ENCODE results near the gene TBC1D14. TPM values are rescaled to one million over a fixed set of nuclear protein-coding genes. Genes with fewer than 3 reads are reported as not detected.

Gene TBC1D14
- total and polyA plus RNA-seq, 2 of the 8 experiments (the other 6 are each of a cell fraction or from before 2014, with no cell fraction given), result 45.6 to 48.2 TPM

DNA sequence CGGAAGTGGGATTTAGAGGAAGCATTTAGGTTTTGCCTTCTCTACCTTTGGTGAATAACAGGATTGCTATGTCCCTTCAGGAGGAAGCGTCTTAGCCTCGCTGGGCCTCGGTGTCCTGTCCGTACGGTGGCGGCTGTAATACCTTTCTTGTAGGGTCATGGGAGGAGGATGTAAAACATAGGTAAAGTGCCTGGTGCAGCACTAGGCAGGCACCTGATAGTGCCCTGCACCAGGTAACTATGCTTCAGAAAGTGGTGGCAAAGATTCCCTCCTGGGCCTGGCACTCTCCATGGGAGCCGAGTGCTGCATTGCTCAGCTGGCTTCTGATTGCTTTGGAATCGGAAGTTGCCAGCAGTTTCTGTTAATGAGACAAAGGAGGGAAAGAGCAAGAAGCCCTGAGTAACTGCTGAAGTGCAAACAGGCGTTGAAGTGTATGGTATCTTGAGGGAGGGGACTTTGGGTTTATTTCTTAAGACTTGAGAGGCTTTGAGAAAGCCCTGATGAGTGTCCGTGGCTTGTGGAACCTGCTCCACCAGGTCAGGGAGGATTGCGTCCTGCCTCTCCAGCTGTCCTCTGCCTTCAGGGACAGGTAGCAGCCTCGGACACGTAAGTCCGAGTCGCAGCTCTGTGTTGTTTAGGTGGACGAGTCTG is 45.8 kb downstream of the TBC1D14 start:
- TF ChIP-seq GTF2F1 (IDR thresholded peaks at IDR 0.05; ENCODE audit: borderline replicate concordance, low read depth, low read length), result no peak
- no peak for TF ChIP-seq TBP (IDR thresholded peaks at IDR 0.05; ENCODE audit: low read depth, low read length)
- H3K27ac ChIP-seq (ENCODE audit: low read depth, low read length), result no peak overlapping the region

More for the DNA sequence above, 45.8 kb downstream of the TBC1D14 start:
- Histone ChIP-seq H2AFZ (ENCODE audit: low read length) (no peak overlapping the region), H3K4me1 (replicated peaks in 1 of 4; ENCODE audit: control insufficient read depth in 3 of 4, insufficient read depth in 4 of 4, low read length in 3 of 4) (peaks cover 0 to 20% (median 12%) of the 10 kb centered on the region in 4 experiments; a peak in 6 of 7 replicates), H3K79me2 (ENCODE audit: control insufficient read depth in 1 of 2, insufficient read depth in 2 of 2, low read length in 2 of 2) (peaks cover 0 to 65% of the 10 kb centered on the region in 2 experiments; a peak in 2 of 4 replicates), H2AK5ac (ENCODE audit: low read depth, low read length) (peak overlapping the region; percentile 5; the same call in 1 of the 2 replicates), H3K23ac (ENCODE audit: insufficient read length) (no peak overlapping the region), H2BK15ac (ENCODE audit: low read length) (peak overlapping the region; percentile 83; the same call in 1 of the 2 replicates), H3K23me2 (ENCODE audit: low read depth, low read length) (no peaks in the 10 kb centered on the region), H3K9ac (replicated peaks in 1 of 4; ENCODE audit: extremely low read depth in 1 of 4, low read depth in 3 of 4, low read length in 3 of 4) (no peak overlapping the region), H4K8ac (ENCODE audit: extremely low read depth, insufficient read depth, low read length) (no peak overlapping the region; the same call in 1 of the 2 replicates), H3K9me3 (ENCODE audit: insufficient read depth in 2 of 2, low read depth in 1 of 2, low read length in 1 of 2) (no peaks in the 10 kb centered on the region), H4K5ac (ENCODE audit: insufficient read length, low read depth, low read length) (no peak overlapping the region), H3K4me3 (ENCODE audit: extremely low read depth in 1 of 4, insufficient read depth in 2 of 4, low read depth in 3 of 4, low read length in 4 of 4) (no peak overlapping the region), H3K79me1 (ENCODE audit: low read depth, low read length) (peaks cover 17% of the 10 kb centered on the region), H2BK120ac (replicated peaks; ENCODE audit: low read depth, low read length) (no peak overlapping the region), H2BK20ac (ENCODE audit: low read length) (no peak overlapping the region), H4K91ac (replicated peaks; ENCODE audit: insufficient read length, low read length) (no peak overlapping the region), H3K4ac (replicated peaks; ENCODE audit: insufficient read length, low read depth, low read length) (no peak overlapping the region), H2BK5ac (ENCODE audit: low read depth, low read length) (0 out of 2 replicates have a peak overlapping the region, but pooled peaks have one; percentile 46), H3K14ac (ENCODE audit: insufficient read length) (no peak overlapping the region), H3K56ac (replicated peaks; ENCODE audit: insufficient read length, low read depth, low read length) (no peak overlapping the region), H3K27me3 (replicated peaks in 1 of 4; ENCODE audit: control insufficient read depth in 3 of 4, extremely low read depth in 1 of 4, insufficient read depth in 3 of 4, low read length in 3 of 4) (no peaks in the 10 kb centered on the region), H4K20me1 (replicated peaks in 1 of 2; ENCODE audit: control insufficient read depth in 1 of 2, insufficient read depth in 2 of 2, low read length in 2 of 2) (peaks cover 0 to 6% of the 10 kb centered on the region in 2 experiments), H3K36me3 (ENCODE audit: control insufficient read depth in 2 of 4, insufficient read depth in 4 of 4, low read length in 3 of 4) (no peaks in the 10 kb centered on the region), H2BK12ac (ENCODE audit: low read depth, low read length) (no peak overlapping the region), H3K4me2 (ENCODE audit: insufficient read depth in 1 of 2, low read depth in 2 of 2, low read length in 2 of 2) (no peak overlapping the region), H3K18ac (ENCODE audit: extremely low read depth, low read length) (no peak overlapping the region)
- FAIRE-seq, result no peak
- no peak for DNase-seq (ENCODE audit: low read depth in 1 of 2, low spot score in 2 of 2)
- ChIA-PET CTCF (ENCODE audit: partially characterized antibody) (interaction anchor here (0.7 to 2.6 kb wide), 7 partner anchors 10 to 238 kb away, joined by 3 to 17 read pairs (median 4); no protein-coding TSS in a partner anchor), POLR2A (ENCODE audit: partially characterized antibody) (interaction anchor here (0.9 to 1.7 kb wide), 3 partner anchors 10 to 38 kb away, joined by 3 to 6 read pairs (median 3); no protein-coding TSS in a partner anchor)
- WGBS, 2 experiments (ENCODE audit: extremely low coverage in 1 of 2, insufficient coverage in 1 of 2, insufficient read length in 1 of 2, insufficient replicate concordance in 2 of 2, low coverage in 1 of 2, low lambda C conversion rate in 2 of 2, missing lambda C conversion rate in 1 of 2), result 83% methylated on average over 17 of the region's 17 CpGs; no CpG with 5 or more reads in 1 of the 2 experiments
